ENCODE measurements around the gene OSBPL8. TPM values are rescaled to one million over a fixed set of nuclear protein-coding genes. Genes with fewer than 3 reads are reported as not detected.

The OSBPL8 gene
- total and polyA plus RNA-seq, 2 of the 8 experiments (the other 6 are each of a cell fraction or from before 2014, with no cell fraction given), result 10.9 to 81.1 TPM

DNA sequence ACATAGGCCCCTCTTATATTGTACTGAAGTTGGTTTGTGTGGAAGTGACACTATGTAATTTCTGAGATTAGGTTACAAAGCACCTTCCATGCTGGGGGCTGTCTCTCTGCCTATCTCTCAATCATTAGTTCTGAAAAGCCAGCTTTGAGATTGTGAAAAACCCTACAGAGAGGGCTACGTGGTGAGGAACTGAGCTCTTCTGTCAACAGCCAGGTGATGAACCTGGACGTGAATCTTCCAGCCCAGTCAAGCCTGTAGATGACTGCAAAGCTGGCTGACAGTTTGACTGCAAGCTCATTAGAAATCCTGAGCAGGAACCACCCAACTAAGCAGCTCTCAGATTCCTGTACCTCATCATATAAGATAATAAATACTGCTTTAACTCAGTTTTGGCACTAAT, 175.0 kb downstream of the OSBPL8 start:
- ChIA-PET CTCF (ENCODE audit: partially characterized antibody) (interaction anchor here (1.1 to 1.8 kb wide), 3 partner anchors 9 to 71 kb away, joined by 3 to 9 read pairs (median 8); no protein-coding TSS in a partner anchor), POLR2A (ENCODE audit: partially characterized antibody) (no interaction called here)
- Histone ChIP-seq H2AFZ (ENCODE audit: low read length) (no peak overlapping the region), H4K20me1 (replicated peaks in 1 of 2; ENCODE audit: control insufficient read depth in 1 of 2, insufficient read depth in 2 of 2, low read length in 2 of 2) (no peaks in the 10 kb centered on the region), H3K14ac (ENCODE audit: insufficient read length) (no peak overlapping the region), H4K8ac (ENCODE audit: extremely low read depth, insufficient read depth, low read length) (no peak overlapping the region), H2BK5ac (ENCODE audit: low read depth, low read length) (no peak overlapping the region), H3K4me2 (ENCODE audit: insufficient read depth in 1 of 2, low read depth in 2 of 2, low read length in 2 of 2) (no peak overlapping the region), H3K23me2 (ENCODE audit: low read depth, low read length) (no peaks in the 10 kb centered on the region), H3K27ac (ENCODE audit: low read depth, low read length) (no peak overlapping the region), H3K4ac (replicated peaks; ENCODE audit: insufficient read length, low read depth, low read length) (no peak overlapping the region), H3K27me3 (replicated peaks in 1 of 4; ENCODE audit: control insufficient read depth in 3 of 4, extremely low read depth in 1 of 4, insufficient read depth in 3 of 4, low read length in 3 of 4) (no peaks in the 10 kb centered on the region), H2BK20ac (ENCODE audit: low read length) (no peak overlapping the region), H2BK120ac (replicated peaks; ENCODE audit: low read depth, low read length) (no peak overlapping the region), H3K9ac (replicated peaks in 1 of 4; ENCODE audit: extremely low read depth in 1 of 4, low read depth in 3 of 4, low read length in 3 of 4) (no peak overlapping the region), H3K4me1 (replicated peaks in 1 of 4; ENCODE audit: control insufficient read depth in 3 of 4, insufficient read depth in 4 of 4, low read length in 3 of 4) (peaks cover 0 to 3% (median 0%) of the 10 kb centered on the region in 4 experiments; a peak in 1 of 7 replicates), H3K79me1 (ENCODE audit: low read depth, low read length) (no peaks in the 10 kb centered on the region; the same call in 1 of the 2 replicates), H3K36me3 (ENCODE audit: control insufficient read depth in 2 of 4, insufficient read depth in 4 of 4, low read length in 3 of 4) (peaks cover 0 to 14% (median 3%) of the 10 kb centered on the region in 4 experiments; a peak in 3 of 8 replicates), H3K79me2 (ENCODE audit: control insufficient read depth in 1 of 2, insufficient read depth in 2 of 2, low read length in 2 of 2) (no peaks in the 10 kb centered on the region), H4K91ac (replicated peaks; ENCODE audit: insufficient read length, low read length) (no peak overlapping the region), H3K56ac (replicated peaks; ENCODE audit: insufficient read length, low read depth, low read length) (no peak overlapping the region), H3K18ac (ENCODE audit: extremely low read depth, low read length) (no peak overlapping the region), H3K23ac (ENCODE audit: insufficient read length) (no peak overlapping the region), H3K4me3 (ENCODE audit: extremely low read depth in 1 of 4, insufficient read depth in 2 of 4, low read depth in 3 of 4, low read length in 4 of 4) (no peak overlapping the region), H3K9me3 (ENCODE audit: insufficient read depth in 2 of 2, low read depth in 1 of 2, low read length in 1 of 2) (no peaks in the 10 kb centered on the region), H2BK15ac (ENCODE audit: low read length) (no peak overlapping the region), H2BK12ac (ENCODE audit: low read depth, low read length) (no peak overlapping the region), H2AK5ac (ENCODE audit: low read depth, low read length) (no peak overlapping the region), H4K5ac (ENCODE audit: insufficient read length, low read depth, low read length) (no peak overlapping the region)
- DNase-seq (ENCODE audit: low read depth in 1 of 2, low spot score in 2 of 2), result no peak
- TF ChIP-seq TCF12 (IDR thresholded peaks at IDR 0.05; ENCODE audit: low read depth, low read length) (no peak), RXRA (IDR thresholded peaks at IDR 0.05; ENCODE audit: insufficient read depth, low read depth, low read length) (no peak), RFX5 (IDR thresholded peaks at IDR 0.05; ENCODE audit: borderline replicate concordance, low read depth, low read length) (no peak), CHD2 (IDR thresholded peaks at IDR 0.05; ENCODE audit: low read length) (no peak), NRF1 (IDR thresholded peaks at IDR 0.05; ENCODE audit: low read depth, low read length) (no peak), RNF2 (IDR thresholded peaks at IDR 0.05; ENCODE audit: borderline replicate concordance, low read depth, low read length, missing control alignments, poor library complexity, severe bottlenecking) (no peak), SIX5 (IDR thresholded peaks at IDR 0.05; ENCODE audit: low read depth, low read length) (no peak), CREB1 (IDR thresholded peaks at IDR 0.05) (no peak), SRF (IDR thresholded peaks at IDR 0.05; ENCODE audit: low read depth, low read length) (no peak)
- TF ChIP-seq, protein P1, sequence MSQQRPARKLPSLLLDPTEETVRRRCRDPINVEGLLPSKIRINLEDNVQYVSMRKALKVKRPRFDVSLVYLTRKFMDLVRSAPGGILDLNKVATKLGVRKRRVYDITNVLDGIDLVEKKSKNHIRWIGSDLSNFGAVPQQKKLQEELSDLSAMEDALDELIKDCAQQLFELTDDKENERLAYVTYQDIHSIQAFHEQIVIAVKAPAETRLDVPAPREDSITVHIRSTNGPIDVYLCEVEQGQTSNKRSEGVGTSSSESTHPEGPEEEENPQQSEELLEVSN (IDR thresholded peaks at IDR 0.05), result no peak
- TF ChIP-seq, protein P2, sequence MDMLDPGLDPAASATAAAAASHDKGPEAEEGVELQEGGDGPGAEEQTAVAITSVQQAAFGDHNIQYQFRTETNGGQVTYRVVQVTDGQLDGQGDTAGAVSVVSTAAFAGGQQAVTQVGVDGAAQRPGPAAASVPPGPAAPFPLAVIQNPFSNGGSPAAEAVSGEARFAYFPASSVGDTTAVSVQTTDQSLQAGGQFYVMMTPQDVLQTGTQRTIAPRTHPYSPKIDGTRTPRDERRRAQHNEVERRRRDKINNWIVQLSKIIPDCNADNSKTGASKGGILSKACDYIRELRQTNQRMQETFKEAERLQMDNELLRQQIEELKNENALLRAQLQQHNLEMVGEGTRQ (IDR thresholded peaks at IDR 0.05; ENCODE audit: low read length), result no peak
- FAIRE-seq, result no peak
- WGBS, 2 experiments (ENCODE audit: extremely low coverage in 1 of 2, insufficient coverage in 1 of 2, insufficient read length in 1 of 2, insufficient replicate concordance in 2 of 2, low coverage in 1 of 2, low lambda C conversion rate in 2 of 2, missing lambda C conversion rate in 1 of 2), result 87% methylated on average over 2 of the region's 2 CpGs; no CpG with 5 or more reads in 1 of the 2 experiments

Data from H1 (cell line).